ENCODE data around the gene PTRH1.

GRCh38 chr9:127694890-127695720, 20.4 kb downstream of the PTRH1 start:
- TF ChIP-seq CTCF (IDR thresholded peaks at IDR 0.05; ENCODE audit: low read length), result no peak
- no peak for TF ChIP-seq EZH2 (IDR thresholded peaks at IDR 0.05; ENCODE audit: borderline replicate concordance, low read length)

All from OCI-LY1 (cell line).